ENCODE data around the gene STARD3. TPM values are rescaled to one million over a fixed set of nuclear protein-coding genes. Genes with fewer than 3 reads are reported as not detected.

STARD3 gene
- polyA plus RNA-seq, 1 experiment = 43.3 TPM

GRCh38 chr17:39607851-39608130, 29.2 kb upstream of the STARD3 start, which contains the start of gene NEUROD2:
Gene NEUROD2 (minus strand): TSS chr17:39607920. CDS start chr17:39606599, 1,321 bp downstream.
- Histone ChIP-seq H3K9me3 (ENCODE audit: control insufficient read depth, insufficient read depth, low read length) (peaks cover 3% of the 10 kb centered on the region; the same call in 1 of the 2 replicates), H3K27me3 (ENCODE audit: control insufficient read depth, insufficient read depth, low read length) (peaks cover 75% of the 10 kb centered on the region), H3K4me3 (ENCODE audit: low read depth, low read length) (no peak within 1 kb of the TSS), H3K27ac (ENCODE audit: low read depth, low read length) (no peak within 1 kb of the TSS)
- ChIA-PET CTCF (interaction anchor here (1.3 kb wide), 1 partner anchor 14 kb away, joined by 3 read pairs; no protein-coding TSS in a partner anchor), POLR2A (no interaction called here)
- no peak for DNase-seq (ENCODE audit: low read depth, low spot score)
- TF ChIP-seq CTCF (IDR thresholded peaks at IDR 0.05; ENCODE audit: low read depth, low read length) = no peak

- H3K4me3 ChIP-seq (ENCODE audit: low read depth, low read length) = no peak overlapping the region
- CTCF ChIA-PET = no interaction called here
- DNase-seq (ENCODE audit: low read depth, low spot score) = no peak
- H3K27ac ChIP-seq (ENCODE audit: low read depth, low read length) = no peak overlapping the region
- no peak for TF ChIP-seq CTCF (IDR thresholded peaks at IDR 0.05; ENCODE audit: low read depth, low read length)
- peaks cover 3% of the 10 kb centered on the region; the same call in 1 of the 2 replicates for H3K9me3 ChIP-seq (ENCODE audit: control insufficient read depth, insufficient read depth, low read length)
- POLR2A ChIA-PET = no interaction called here
- H3K27me3 ChIP-seq (ENCODE audit: control insufficient read depth, insufficient read depth, low read length) = peaks cover 69% of the 10 kb centered on the region
These were observed 28.6 kb upstream of the STARD3 start for GRCh38 chr17:39608142-39608981.

GRCh38 chr17:39609416-39610025, 27.4 kb upstream of the STARD3 start:
- DNase-seq (ENCODE audit: low read depth, low spot score) = no peak
- no peak overlapping the region for H3K4me3 ChIP-seq (ENCODE audit: low read depth, low read length)
- no peaks in the 10 kb centered on the region; the same call in 1 of the 2 replicates for H3K9me3 ChIP-seq (ENCODE audit: control insufficient read depth, insufficient read depth, low read length)
- no peak overlapping the region for H3K27ac ChIP-seq (ENCODE audit: low read depth, low read length)
- POLR2A ChIA-PET = no interaction called here
- CTCF ChIA-PET = no interaction called here
- H3K27me3 ChIP-seq (ENCODE audit: control insufficient read depth, insufficient read depth, low read length) = peaks cover 64% of the 10 kb centered on the region
- no peak for TF ChIP-seq CTCF (IDR thresholded peaks at IDR 0.05; ENCODE audit: low read depth, low read length)

- ChIA-PET POLR2A (no interaction called here), CTCF (interaction anchor here (2.5 kb wide), 1 partner anchor 10 kb away, joined by 11 read pairs; no protein-coding TSS in a partner anchor)
- H3K27ac ChIP-seq (ENCODE audit: low read depth, low read length) = no peak overlapping the region
- peaks cover 61% of the 10 kb centered on the region for H3K27me3 ChIP-seq (ENCODE audit: control insufficient read depth, insufficient read depth, low read length)
- H3K4me3 ChIP-seq (ENCODE audit: low read depth, low read length) = no peak overlapping the region
- DNase-seq (ENCODE audit: low read depth, low spot score) = no peak
- TF ChIP-seq CTCF (IDR thresholded peaks at IDR 0.05; ENCODE audit: low read depth, low read length) = no peak
- no peaks in the 10 kb centered on the region; the same call in 1 of the 2 replicates for H3K9me3 ChIP-seq (ENCODE audit: control insufficient read depth, insufficient read depth, low read length)
These were observed 25.4 kb upstream of the STARD3 start for GRCh38 chr17:39611401-39612112.

Data from AG04450 (cell line).